HCT116 (cell line): ENCODE data around the gene HEBP1.
A peak's percentile ranks its signal among the peaks of the same experiment; 100 is the strongest.

ENCODE experiments used
- CEBPB ChIP-seq: IDR thresholded peaks from 2 replicates; pipeline ENCODE4 v1.6.1; 2012; ENCODE audit warnings: low read depth
- CTCF ChIP-seq, 3 experiments: fragments of 200-600 bp in 1 of 3; sonication (generic) in 1 of 3; IDR thresholded peaks in 2 of 3; conservative IDR thresholded peaks in 1 of 3; 2 replicates each; pipeline ENCODE4 v1.5.1; 2012 to 2017; ENCODE audit warnings: low read depth in 2 of 3, low read length in 2 of 3, antibody characterized with exemption in 1 of 3, borderline replicate concordance in 1 of 3, control low read depth in 1 of 3, mild to moderate bottlenecking in 1 of 3, mixed read lengths in 1 of 3, mixed run types in 1 of 3, moderate library complexity in 1 of 3; ENCODE audit not compliant: insufficient read depth in 1 of 3
- EZH2 ChIP-seq: fragments of 200-600 bp; sonication (generic); IDR thresholded peaks from 2 replicates; pipeline ENCODE4 v1.6.1; 2017; ENCODE audit warnings: antibody characterized with exemption, mixed run types
- EZH2phosphoT487 ChIP-seq: fragments of 200-600 bp; IDR thresholded peaks from 2 replicates; pipeline ENCODE4 v1.6.1; 2018; ENCODE audit warnings: antibody characterized with exemption, borderline replicate concordance
- MAX ChIP-seq: IDR thresholded peaks from 2 replicates; pipeline ENCODE4 v1.6.1; 2012
- POLR2A ChIP-seq: IDR thresholded peaks from 2 replicates; pipeline ENCODE4 v1.7.0; 2011; ENCODE audit warnings: borderline replicate concordance; ENCODE audit not compliant: insufficient read depth, insufficient read length; ENCODE audit errors: extremely low read depth
- POLR2AphosphoS5 ChIP-seq: IDR thresholded peaks from 2 replicates; pipeline ENCODE4 v1.6.1; 2011; ENCODE audit warnings: mild to moderate bottlenecking, low read depth, low read length, moderate library complexity
- RAD21 ChIP-seq: IDR thresholded peaks from 2 replicates; pipeline ENCODE4 v1.6.1; 2012; ENCODE audit warnings: low read depth, mild to moderate bottlenecking
- REST ChIP-seq: IDR thresholded peaks from 2 replicates; pipeline ENCODE4 v1.6.1; 2012; ENCODE audit warnings: low read depth
- ZNF274 ChIP-seq: fragments of 200-500 bp; sonication (Bioruptor generic); IDR thresholded peaks from 2 replicates; pipeline ENCODE4 v1.6.1; 2014; ENCODE audit warnings: mild to moderate bottlenecking, low read depth, low read length, inconsistent platforms

- TF ChIP-seq CTCF (IDR thresholded peaks at IDR 0.05 in 2 of 3, conservative IDR thresholded peaks at IDR 0.05 in 1 of 3; ENCODE audit: borderline replicate concordance in 1 of 3, insufficient read depth in 1 of 3, low read depth in 2 of 3, low read length in 2 of 3) (peak; percentile 12 to 25 (median 18); a peak in 3 of 6 replicates), POLR2AphosphoS5 (no peak; the same call in 1 of the 2 replicates), EZH2phosphoT487 (no peak), CEBPB (no peak), RAD21 (peak; percentile 32; the same call in 1 of the 2 replicates), ZNF274 (no peak), POLR2A (no peak), REST (no peak), MAX (no peak; the same call in 1 of the 2 replicates), EZH2 (no peak)
Observed at GRCh38 chr12:13000925-13001774, 1.1 kb upstream of the HEBP1 start.
